Endothelial cell of umbilical vein (primary cell): Measurements from ENCODE around the gene THSD4.

Experiments
- EZH2 ChIP-seq: IDR thresholded peaks from 2 replicates; pipeline ENCODE4 v1.6.1; 2012; ENCODE audit warnings: borderline replicate concordance, low read depth, mild to moderate bottlenecking, moderate library complexity, low read length, inconsistent platforms; ENCODE audit not compliant: severe bottlenecking
- FOS ChIP-seq: IDR thresholded peaks from 2 replicates; pipeline ENCODE4 v1.6.1; 2011; ENCODE audit warnings: mild to moderate bottlenecking, low read length, moderate library complexity, borderline replicate concordance; ENCODE audit not compliant: insufficient read depth
- GATA2 ChIP-seq: IDR thresholded peaks from 2 replicates; pipeline ENCODE4 v1.7.0; 2011; ENCODE audit warnings: low read depth, mild to moderate bottlenecking, moderate library complexity, mixed read lengths, low read length; ENCODE audit not compliant: insufficient read length, insufficient read depth
- JUN ChIP-seq: IDR thresholded peaks from 2 replicates; pipeline ENCODE4 v1.6.1; 2011; ENCODE audit warnings: borderline replicate concordance, low read depth; ENCODE audit not compliant: insufficient read length, insufficient read depth
- MYC ChIP-seq: IDR thresholded peaks from one replicate; pipeline ENCODE4 v1.6.1; 2011; ENCODE audit warnings: mild to moderate bottlenecking, low read depth, low read length
- POLR2A ChIP-seq: IDR thresholded peaks from 2 replicates; pipeline ENCODE4 v1.6.1; 2012; ENCODE audit warnings: low read depth, mild to moderate bottlenecking, control low read depth, low read length
- POLR2AphosphoS5 ChIP-seq: IDR thresholded peaks from 2 replicates; pipeline ENCODE4 v1.6.1; 2012; ENCODE audit warnings: low read depth, mild to moderate bottlenecking, control low read depth, low read length, moderate library complexity; ENCODE audit not compliant: insufficient read depth
- TF ChIP-seq, protein P1 (sequence below), 2 donors: IDR thresholded peaks; 1 replicate in 1 of 2; 2 replicates in 1 of 2; pipeline ENCODE4 v1.5.1; 2011; ENCODE audit warnings: low read length in 2 of 2, mild to moderate bottlenecking in 2 of 2, moderate library complexity in 2 of 2, control low read depth in 1 of 2, inconsistent platforms in 1 of 2, low read depth in 1 of 2; ENCODE audit not compliant: insufficient read depth in 1 of 2; ENCODE audit errors: extremely low read depth in 1 of 2
- TF ChIP-seq, protein P2 (sequence below): IDR thresholded peaks from 2 replicates; pipeline ENCODE4 v1.6.1; 2011; ENCODE audit not compliant: insufficient read depth, insufficient read length

DNA sequence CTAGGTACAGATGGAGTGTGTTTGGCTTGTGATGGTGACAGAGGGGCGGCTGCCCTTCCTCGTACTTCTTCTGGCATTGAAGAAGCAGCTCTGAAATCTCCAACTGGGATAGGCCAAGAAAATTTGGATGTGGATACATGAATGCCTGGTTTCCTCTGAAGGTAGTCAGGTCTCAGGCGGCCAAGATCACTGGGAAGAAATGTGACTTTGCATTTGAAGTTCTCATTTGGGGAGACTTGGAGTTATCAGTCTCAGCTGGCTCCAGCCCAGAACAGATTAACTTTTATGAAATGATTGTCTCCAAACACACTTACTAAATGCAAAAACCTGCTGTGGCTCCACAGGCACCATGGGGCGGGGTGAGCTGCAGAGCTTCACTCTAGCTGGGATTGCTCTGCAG lies 215.9 kb downstream of the THSD4 start:
- TF ChIP-seq JUN: no peak
- TF ChIP-seq, protein P1, sequence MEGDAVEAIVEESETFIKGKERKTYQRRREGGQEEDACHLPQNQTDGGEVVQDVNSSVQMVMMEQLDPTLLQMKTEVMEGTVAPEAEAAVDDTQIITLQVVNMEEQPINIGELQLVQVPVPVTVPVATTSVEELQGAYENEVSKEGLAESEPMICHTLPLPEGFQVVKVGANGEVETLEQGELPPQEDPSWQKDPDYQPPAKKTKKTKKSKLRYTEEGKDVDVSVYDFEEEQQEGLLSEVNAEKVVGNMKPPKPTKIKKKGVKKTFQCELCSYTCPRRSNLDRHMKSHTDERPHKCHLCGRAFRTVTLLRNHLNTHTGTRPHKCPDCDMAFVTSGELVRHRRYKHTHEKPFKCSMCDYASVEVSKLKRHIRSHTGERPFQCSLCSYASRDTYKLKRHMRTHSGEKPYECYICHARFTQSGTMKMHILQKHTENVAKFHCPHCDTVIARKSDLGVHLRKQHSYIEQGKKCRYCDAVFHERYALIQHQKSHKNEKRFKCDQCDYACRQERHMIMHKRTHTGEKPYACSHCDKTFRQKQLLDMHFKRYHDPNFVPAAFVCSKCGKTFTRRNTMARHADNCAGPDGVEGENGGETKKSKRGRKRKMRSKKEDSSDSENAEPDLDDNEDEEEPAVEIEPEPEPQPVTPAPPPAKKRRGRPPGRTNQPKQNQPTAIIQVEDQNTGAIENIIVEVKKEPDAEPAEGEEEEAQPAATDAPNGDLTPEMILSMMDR (IDR thresholded peaks at IDR 0.05; ENCODE audit: extremely low read depth in 1 of 2, insufficient read depth in 1 of 2, low read depth in 1 of 2, low read length in 2 of 2): no peak
- TF ChIP-seq, protein P2, sequence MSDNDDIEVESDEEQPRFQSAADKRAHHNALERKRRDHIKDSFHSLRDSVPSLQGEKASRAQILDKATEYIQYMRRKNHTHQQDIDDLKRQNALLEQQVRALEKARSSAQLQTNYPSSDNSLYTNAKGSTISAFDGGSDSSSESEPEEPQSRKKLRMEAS: no peak
- TF ChIP-seq POLR2A: no peak
- TF ChIP-seq FOS: no peak
- no peak for TF ChIP-seq POLR2AphosphoS5
- TF ChIP-seq EZH2: no peak
- TF ChIP-seq GATA2: no peak
- TF ChIP-seq MYC: no peak
